IPS-18c (cell line): ENCODE results near the gene SFXN5.

Experiments
- H3K4me3 ChIP-seq: 2 replicates; pipeline ENCODE4 v1.7.0; 2013; ENCODE audit warnings: low read depth, mild to moderate bottlenecking, low read length, moderate library complexity; ENCODE audit not compliant: insufficient read depth
- H3K9me3 ChIP-seq: one replicate; pipeline ENCODE4 v1.6.1; 2013; ENCODE audit warnings: mild to moderate bottlenecking, low read length, moderate library complexity; ENCODE audit not compliant: control insufficient read depth, insufficient read depth

The SFXN5 gene

GRCh38 chr2:72961853-72962468, 109.6 kb downstream of the SFXN5 start:
- Histone ChIP-seq H3K4me3 (no peak overlapping the region), H3K9me3 (peaks cover 3% of the 10 kb centered on the region)

GRCh38 chr2:72961036-72961720, 110.3 kb downstream of the SFXN5 start:
- Histone ChIP-seq H3K9me3 (no peaks in the 10 kb centered on the region), H3K4me3 (no peak overlapping the region)

- Histone ChIP-seq H3K9me3 (no peaks in the 10 kb centered on the region), H3K4me3 (no peak overlapping the region)
Measured at GRCh38 chr2:72959995-72960981, 111.2 kb downstream of the SFXN5 start.

GRCh38 chr2:72959554-72959953, 112.0 kb downstream of the SFXN5 start:
- no peak overlapping the region for H3K4me3 ChIP-seq
- no peaks in the 10 kb centered on the region for H3K9me3 ChIP-seq

DNA sequence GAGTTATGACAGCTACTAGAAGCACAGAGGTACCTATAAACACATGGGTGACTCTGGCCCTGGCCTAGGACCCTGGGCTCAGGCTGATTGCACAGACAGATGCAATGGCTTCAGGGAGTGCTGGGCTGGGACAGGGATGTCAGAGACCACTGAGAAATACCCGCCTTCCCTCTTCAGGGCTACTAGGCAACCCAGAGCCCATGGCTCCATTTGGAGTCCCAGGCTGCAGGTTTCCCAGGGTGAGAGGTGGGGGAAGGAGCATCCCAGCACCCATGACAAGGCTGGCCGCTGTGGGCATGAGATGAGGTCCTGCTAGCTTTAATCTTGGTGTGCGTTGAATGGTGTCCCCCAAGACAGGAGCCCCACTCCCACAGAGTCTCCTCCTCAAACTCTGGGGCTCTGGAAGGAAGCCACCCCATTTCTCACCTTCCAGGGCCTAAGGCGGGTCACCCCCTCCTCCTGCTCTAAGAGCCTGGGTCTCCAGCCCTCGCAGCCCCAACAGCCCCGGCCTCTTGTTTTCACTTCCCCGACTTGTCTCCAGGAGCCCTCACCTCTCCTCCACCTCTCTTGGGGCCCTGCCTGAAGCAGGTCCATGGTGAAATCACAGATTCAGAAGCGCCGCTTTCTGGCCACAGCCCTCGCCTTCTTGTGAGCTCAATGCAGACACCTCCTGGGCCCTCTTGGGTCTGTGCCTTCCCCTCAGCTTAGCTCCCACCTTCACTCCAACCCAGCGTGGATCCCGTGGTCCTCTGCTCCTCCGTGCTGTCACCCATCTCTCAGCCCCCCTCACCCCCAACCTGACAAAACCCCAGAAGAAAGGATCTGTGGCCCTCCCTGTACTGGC, 112.7 kb downstream of the SFXN5 start:
- H3K4me3 ChIP-seq = no peak overlapping the region
- no peaks in the 10 kb centered on the region for H3K9me3 ChIP-seq

- Histone ChIP-seq H3K9me3 (no peaks in the 10 kb centered on the region), H3K4me3 (no peak overlapping the region)
Measured at GRCh38 chr2:72956936-72957335, 114.6 kb downstream of the SFXN5 start.

DNA sequence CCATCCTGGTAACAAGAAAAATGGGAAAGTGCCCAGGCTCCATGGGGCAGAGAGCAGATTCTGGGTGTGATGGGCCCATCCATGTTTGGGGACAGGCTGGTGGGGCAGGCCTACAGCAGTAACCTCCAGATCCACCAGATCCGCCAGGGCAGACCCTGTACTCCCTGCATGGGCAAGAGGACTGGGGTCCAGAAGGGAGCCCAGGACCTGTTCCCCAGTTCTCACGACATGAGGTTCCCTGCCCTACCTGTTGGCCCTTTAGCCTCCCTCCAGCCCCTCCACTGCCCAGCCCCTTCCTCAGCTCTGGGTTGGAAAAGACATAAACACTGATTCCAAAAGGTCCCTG, 115.5 kb downstream of the SFXN5 start:
- no peak overlapping the region for H3K4me3 ChIP-seq

GRCh38 chr2:72955228-72956049, 116.1 kb downstream of the SFXN5 start:
- Histone ChIP-seq H3K9me3 (no peaks in the 10 kb centered on the region), H3K4me3 (no peak overlapping the region)

More for the DNA sequence above, 115.5 kb downstream of the SFXN5 start:
- no peaks in the 10 kb centered on the region for H3K9me3 ChIP-seq

DNA sequence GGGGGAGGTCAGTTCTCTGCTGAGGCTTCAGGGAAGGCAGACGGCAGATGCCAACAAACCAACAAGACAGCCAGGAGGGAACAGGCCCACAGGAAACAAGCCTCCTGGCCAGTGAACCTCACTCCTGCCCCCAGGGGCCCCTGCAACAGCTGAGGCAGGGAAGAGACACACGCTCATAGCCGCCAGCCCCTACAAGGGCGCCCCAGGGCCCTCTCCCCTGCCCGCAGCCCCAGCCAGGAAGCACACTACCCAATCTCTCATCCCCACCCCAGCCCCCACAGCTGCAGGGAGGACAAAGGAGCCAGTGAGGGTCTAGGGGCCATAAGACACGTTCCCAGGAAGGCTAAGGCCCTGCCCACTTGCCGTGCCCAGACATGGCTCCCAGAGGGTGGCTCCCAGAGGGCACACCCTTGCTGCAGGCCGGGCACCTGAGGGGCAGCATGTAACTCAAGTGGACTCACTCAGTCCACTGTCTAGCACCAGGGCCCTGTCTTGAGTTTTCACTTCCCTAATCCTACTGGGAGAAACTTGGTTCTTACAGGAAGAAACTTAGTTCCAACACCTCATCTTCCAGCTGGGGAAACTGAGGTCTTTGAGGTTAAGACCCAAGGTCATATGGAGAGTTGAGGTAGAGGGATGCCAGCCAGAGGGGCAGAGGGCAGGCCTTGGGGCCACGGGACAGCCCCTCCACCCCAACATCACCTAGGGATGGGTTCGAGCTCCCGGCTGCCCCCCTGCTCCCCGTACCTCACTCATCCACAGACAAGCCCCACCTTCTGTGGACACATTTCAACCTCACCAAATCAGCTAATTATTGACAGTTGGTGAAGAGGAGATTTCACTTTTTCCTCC, 116.9 kb downstream of the SFXN5 start:
- no peak overlapping the region for H3K4me3 ChIP-seq

GRCh38 chr2:72953976-72954375, 117.5 kb downstream of the SFXN5 start:
- no peaks in the 10 kb centered on the region for H3K9me3 ChIP-seq
- H3K4me3 ChIP-seq = no peak overlapping the region

More for the DNA sequence above, 116.9 kb downstream of the SFXN5 start:
- no peaks in the 10 kb centered on the region for H3K9me3 ChIP-seq

- no peaks in the 10 kb centered on the region for H3K9me3 ChIP-seq
- no peak overlapping the region for H3K4me3 ChIP-seq
Measured at GRCh38 chr2:72953528-72953927, 118.0 kb downstream of the SFXN5 start.

- no peaks in the 10 kb centered on the region for H3K9me3 ChIP-seq
- no peak overlapping the region for H3K4me3 ChIP-seq
Measured at GRCh38 chr2:72952961-72953360, 118.6 kb downstream of the SFXN5 start.

- Histone ChIP-seq H3K4me3 (peak overlapping the region; percentile 28; the same call in 1 of the 2 replicates), H3K9me3 (no peaks in the 10 kb centered on the region)
Measured at GRCh38 chr2:72952110-72952823, 119.2 kb downstream of the SFXN5 start.

- H3K4me3 ChIP-seq = peak overlapping the region; percentile 28; the same call in 1 of the 2 replicates
- H3K9me3 ChIP-seq = no peaks in the 10 kb centered on the region
Measured at GRCh38 chr2:72951303-72952095, 120.0 kb downstream of the SFXN5 start.
